Activated CD8-positive, alpha-beta T cell treated with anti-CD3 and anti-CD28 coated beads for 36 hours (primary cell): ENCODE results near the gene ZNF202. TPM values are rescaled to one million over a fixed set of nuclear protein-coding genes. Genes with fewer than 3 reads are reported as not detected.

Experiments
- ATAC-seq: fragments of 200-7000 bp; cut with Tn5 transposase; one replicate; pipeline ENCODE4 v1.10.0; 2021; ENCODE audit warnings: mild to moderate bottlenecking, moderate library complexity
- CTCF ChIA-PET: fragments of 350-600 bp; sonication (Branson Sonifier 250); formaldehyde crosslinking; loops from one replicate; lab custom pipeline; 2021; ENCODE audit warnings: antibody characterized with exemption; lab: Charles Lee
- POLR2A ChIA-PET: fragments of 350-600 bp; sonication (Branson Sonifier 250); formaldehyde crosslinking; loops from one replicate; lab custom pipeline; 2021; ENCODE audit warnings: antibody characterized with exemption; lab: Charles Lee
- DNase-seq: peaks from one replicate; pipeline ENCODE4 v3.0.0-alpha.2; 2020
- H3K27ac Mint-ChIP-seq: one replicate; pipeline ENCODE4 v1.8.0; 2021; ENCODE audit warnings: mild to moderate bottlenecking, mixed read lengths
- H3K27me3 Mint-ChIP-seq: one replicate; pipeline ENCODE4 v1.8.0; 2021; ENCODE audit warnings: mixed read lengths
- H3K36me3 Mint-ChIP-seq: one replicate; pipeline ENCODE4 v1.8.0; 2021; ENCODE audit warnings: low read depth, mixed read lengths
- H3K4me1 Mint-ChIP-seq: one replicate; pipeline ENCODE4 v1.8.0; 2021; ENCODE audit warnings: low read depth, mixed read lengths
- H3K4me3 Mint-ChIP-seq: one replicate; pipeline ENCODE4 v1.8.0; 2021; ENCODE audit warnings: mild to moderate bottlenecking, moderate library complexity, mixed read lengths
- H3K9me3 Mint-ChIP-seq: one replicate; pipeline ENCODE4 v1.8.0; 2021; ENCODE audit warnings: mixed read lengths
- CTCF ChIP-seq: fragments of 200-600 bp; IDR thresholded peaks from one replicate; pipeline ENCODE4 v1.8.0; 2022; ENCODE audit warnings: antibody characterized with exemption, mild to moderate bottlenecking
- intact Hi-C: fragments of 100-400 bp; cut with micrococcal nuclease; formaldehyde crosslinking; loops from one replicate; pipeline ENCODE4 v1.10.0; 2022
- total RNA-seq, 2 experiments: library from RNA; stranded (reverse); gene quantifications; one replicate each; pipeline ENCODE4 v1.2.3, GENCODE V29; 2021

The ZNF202 gene
- total RNA-seq: 10 to 100 TPM; 11.1 to 13.6 TPM

- Mint-ChIP-seq H3K27me3 (no peaks in the 10 kb centered on the region), H3K9me3 (no peaks in the 10 kb centered on the region), H3K36me3 (peaks cover 22% of the 10 kb centered on the region), H3K27ac (peak within 1 kb of the TSS; percentile 95), H3K4me1 (peaks cover 33% of the 10 kb centered on the region), H3K4me3 (peak within 1 kb of the TSS; percentile 82)
- peak; percentile 95 for DNase-seq
- POLR2A ChIA-PET: interaction anchor here (0.7 to 1.0 kb wide), 2 partner anchors 8 to 75 kb away, joined by 3 read pairs; no protein-coding TSS in a partner anchor
- ATAC-seq: peak; percentile 95
- no peak for TF ChIP-seq CTCF
- CTCF ChIA-PET: no interaction called here
- intact Hi-C loops: no loop called here
Observed at GRCh38 chr11:123741159-123742030, at the start of gene ZNF202. Gene ZNF202, minus strand, starts transcription at chr11:123741660. Its CDS starts 10,772 bp downstream, at chr11:123730888.

- Mint-ChIP-seq H3K36me3 (no peaks in the 10 kb centered on the region), H3K4me1 (no peaks in the 10 kb centered on the region), H3K4me3 (no peak overlapping the region), H3K27ac (no peak overlapping the region), H3K27me3 (peaks cover 11% of the 10 kb centered on the region), H3K9me3 (no peaks in the 10 kb centered on the region)
- intact Hi-C loops: no loop called here
- ChIA-PET CTCF (no interaction called here), POLR2A (no interaction called here)
- no peak for TF ChIP-seq CTCF
- DNase-seq (no peak), ATAC-seq (no peak)
Observed at GRCh38 chr11:123783536-123783935, 42.1 kb upstream of the ZNF202 start.

GRCh38 chr11:123778511-123778910 is 37.1 kb upstream of the ZNF202 start:
- intact Hi-C loops: no loop called here
- ChIA-PET POLR2A (no interaction called here), CTCF (no interaction called here)
- no peak for ATAC-seq
- Mint-ChIP-seq H3K4me1 (no peaks in the 10 kb centered on the region), H3K27ac (no peak overlapping the region), H3K27me3 (peaks cover 10% of the 10 kb centered on the region), H3K36me3 (no peaks in the 10 kb centered on the region), H3K4me3 (no peak overlapping the region), H3K9me3 (no peaks in the 10 kb centered on the region)
- TF ChIP-seq CTCF: no peak
- no peak for DNase-seq

GRCh38 chr11:123775715-123776549 is 34.5 kb upstream of the ZNF202 start:
- Mint-ChIP-seq H3K27me3 (peaks cover 3% of the 10 kb centered on the region), H3K9me3 (no peaks in the 10 kb centered on the region), H3K4me1 (no peaks in the 10 kb centered on the region), H3K36me3 (no peaks in the 10 kb centered on the region), H3K27ac (no peak overlapping the region), H3K4me3 (no peak overlapping the region)
- ATAC-seq (no peak), DNase-seq (no peak)
- ChIA-PET POLR2A (no interaction called here), CTCF (no interaction called here)
- TF ChIP-seq CTCF: no peak
- intact Hi-C loops: no loop called here
